GM12891 (cell line): Measurements from ENCODE around the gene LEAP2. TPM values are rescaled to one million over a fixed set of nuclear protein-coding genes. Genes with fewer than 3 reads are reported as not detected.

ENCODE experiments used
- DNase-seq: peaks from one replicate; pipeline ENCODE4 v3.0.0; 2011; ENCODE audit warnings: low spot score; ENCODE audit not compliant: insufficient read length
- FAIRE-seq: peaks from 2 replicates; lab custom pipeline; 2011; peaks lifted over from hg19 to GRCh38; lab: Jason Lieb, UNC
- PAX5 ChIP-seq: IDR thresholded peaks from 2 replicates; pipeline ENCODE4 v1.6.1; 2011; ENCODE audit warnings: low read length, moderate library complexity, mild to moderate bottlenecking; ENCODE audit not compliant: insufficient read depth, severe bottlenecking
- POLR2A ChIP-seq: IDR thresholded peaks from 2 replicates; pipeline ENCODE4 v1.6.1; 2011; ENCODE audit warnings: low read depth, low read length, control low read depth
- POLR2AphosphoS5 ChIP-seq: IDR thresholded peaks from 2 replicates; pipeline ENCODE4 v1.6.1; 2011; ENCODE audit warnings: low read depth, low read length, control low read depth
- POU2F2 ChIP-seq: IDR thresholded peaks from 2 replicates; pipeline ENCODE4 v1.6.1; 2011; ENCODE audit warnings: low read depth, mild to moderate bottlenecking, control low read depth, low read length, moderate library complexity
- SPI1 ChIP-seq: IDR thresholded peaks from 2 replicates; pipeline ENCODE4 v1.6.1; 2011; ENCODE audit warnings: low read depth, low read length, control low read depth
- TAF1 ChIP-seq: IDR thresholded peaks from 2 replicates; pipeline ENCODE4 v1.6.1; 2011; ENCODE audit warnings: low read depth, low read length, control low read depth
- polyA plus RNA-seq: library from polyadenylated mRNA; unstranded; fragments of >200 nt; gene quantifications from one replicate; pipeline ENCODE4 v1.2.1, GENCODE V29; 2012; ENCODE audit warnings: low read depth, missing spikeins, inconsistent platforms; ENCODE audit not compliant: missing spikeins

Gene LEAP2, protein sequence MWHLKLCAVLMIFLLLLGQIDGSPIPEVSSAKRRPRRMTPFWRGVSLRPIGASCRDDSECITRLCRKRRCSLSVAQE
- polyA plus RNA-seq: 0.53 TPM

DNA sequence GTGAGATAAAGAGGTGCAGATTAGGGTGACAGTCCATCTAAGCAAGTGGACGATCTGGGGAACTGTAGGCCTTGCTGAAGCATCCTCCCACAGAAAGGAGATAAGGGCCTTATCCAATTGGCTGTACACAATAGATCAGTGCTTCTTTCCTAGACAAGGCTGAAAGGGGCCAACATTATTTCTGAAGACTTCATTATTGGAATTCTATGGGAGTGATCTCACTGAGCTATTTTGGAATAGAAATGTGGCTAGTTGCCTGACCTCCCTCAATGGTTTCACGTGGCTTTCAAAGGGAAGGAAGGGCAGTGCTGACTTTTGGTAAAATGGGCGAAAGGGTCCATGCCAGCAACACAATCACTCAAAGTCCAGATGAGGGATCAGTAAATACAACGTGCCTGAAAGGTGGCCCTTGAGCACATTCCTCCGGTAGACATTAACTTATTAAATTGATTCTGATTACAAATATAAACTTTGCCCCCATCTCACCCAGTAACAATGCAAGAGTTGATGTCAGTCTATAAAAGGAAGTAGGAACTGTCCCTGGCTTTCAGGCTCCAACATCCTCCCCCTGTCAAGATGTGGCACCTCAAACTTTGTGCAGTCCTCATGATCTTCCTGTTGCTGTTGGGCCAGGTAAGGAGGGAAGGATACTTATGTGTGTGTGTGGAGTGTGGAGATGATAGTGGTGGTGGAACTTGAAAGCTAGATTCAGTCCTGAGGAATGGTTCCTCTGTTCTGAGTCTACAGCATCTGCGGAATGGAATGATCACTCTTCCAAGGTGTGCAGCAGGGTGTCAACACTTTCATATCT lies at the start of gene LEAP2:
Gene LEAP2 (plus strand): TSS at position 550 of the 811 bp plus-strand sequence. CDS start 27 bp downstream, at position 577.
- DNase-seq (no peak), FAIRE-seq (no peak)

DNA sequence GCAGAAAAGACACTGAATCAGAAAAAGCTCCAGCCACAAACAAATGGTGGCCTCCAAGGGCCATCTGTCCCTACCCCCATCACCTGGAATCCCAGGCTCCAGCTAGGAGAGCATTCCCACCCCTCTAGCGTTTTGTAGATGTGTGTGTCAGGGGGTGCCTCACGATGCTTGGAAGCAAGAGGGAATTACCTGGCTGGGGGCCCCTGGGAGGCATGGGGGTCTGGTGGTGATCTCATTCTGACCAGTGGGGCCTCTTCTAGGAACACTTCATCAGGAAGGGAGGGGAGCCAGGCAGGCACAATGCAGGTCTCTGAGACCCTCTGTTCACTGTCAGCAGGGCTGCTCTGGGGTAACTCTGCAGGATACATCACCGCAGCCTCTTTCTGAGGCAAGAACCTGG lies 49.0 kb upstream of the LEAP2 start:
- FAIRE-seq: no peak
- DNase-seq: no peak
- no peak for TF ChIP-seq TAF1
- no peak for TF ChIP-seq POU2F2
- no peak for TF ChIP-seq POLR2AphosphoS5
- no peak for TF ChIP-seq SPI1
- TF ChIP-seq POLR2A: no peak
- TF ChIP-seq PAX5: no peak

More for the DNA sequence above, at the start of gene LEAP2:
- no peak for TF ChIP-seq PAX5
- no peak; the same call in 1 of the 2 replicates for TF ChIP-seq POLR2A
- peak; percentile 61 for TF ChIP-seq POLR2AphosphoS5

DNA sequence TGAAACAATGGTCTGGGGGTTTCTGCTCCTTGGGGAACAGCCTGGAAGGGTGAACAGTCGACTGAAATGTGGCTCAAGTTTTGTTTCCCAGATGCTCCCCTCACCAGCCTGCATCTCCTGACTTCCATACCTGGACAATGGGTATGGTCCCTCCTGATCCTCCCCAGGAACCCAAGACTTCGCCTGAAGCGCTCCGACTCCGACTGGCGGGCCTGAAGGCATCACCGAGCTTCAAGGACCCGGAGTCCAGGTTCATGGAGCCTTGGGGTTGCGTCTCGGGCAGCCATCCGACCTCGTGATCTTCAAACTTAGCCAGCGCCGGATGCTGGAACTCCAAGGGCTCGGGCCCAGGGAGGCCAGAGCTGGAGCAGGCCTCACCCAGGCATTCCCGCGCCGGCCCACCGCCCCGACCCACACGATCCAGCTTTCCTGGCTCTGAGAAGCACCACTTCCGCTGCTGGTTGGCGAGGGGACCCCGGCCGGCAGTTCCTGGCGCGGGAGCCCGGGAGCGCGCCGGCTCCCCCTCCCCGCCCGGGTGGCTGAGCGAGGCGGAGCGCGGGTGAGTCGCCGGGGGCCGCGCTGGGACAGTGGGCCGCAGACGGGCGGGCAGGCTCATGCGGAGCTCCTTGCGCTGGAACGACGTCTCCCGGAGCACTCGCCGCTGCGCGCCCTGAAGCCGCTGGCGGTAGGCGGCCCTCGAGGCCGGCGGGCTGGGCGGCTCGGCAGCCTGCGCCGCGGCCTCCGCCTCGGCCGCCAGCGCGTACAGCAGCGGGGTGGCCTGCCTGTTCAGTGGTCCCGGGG lies 48.2 kb upstream of the LEAP2 start:
- no peak for TF ChIP-seq PAX5
- no peak for TF ChIP-seq POU2F2
- no peak for TF ChIP-seq TAF1
- FAIRE-seq: no peak
- DNase-seq: no peak

DNA sequence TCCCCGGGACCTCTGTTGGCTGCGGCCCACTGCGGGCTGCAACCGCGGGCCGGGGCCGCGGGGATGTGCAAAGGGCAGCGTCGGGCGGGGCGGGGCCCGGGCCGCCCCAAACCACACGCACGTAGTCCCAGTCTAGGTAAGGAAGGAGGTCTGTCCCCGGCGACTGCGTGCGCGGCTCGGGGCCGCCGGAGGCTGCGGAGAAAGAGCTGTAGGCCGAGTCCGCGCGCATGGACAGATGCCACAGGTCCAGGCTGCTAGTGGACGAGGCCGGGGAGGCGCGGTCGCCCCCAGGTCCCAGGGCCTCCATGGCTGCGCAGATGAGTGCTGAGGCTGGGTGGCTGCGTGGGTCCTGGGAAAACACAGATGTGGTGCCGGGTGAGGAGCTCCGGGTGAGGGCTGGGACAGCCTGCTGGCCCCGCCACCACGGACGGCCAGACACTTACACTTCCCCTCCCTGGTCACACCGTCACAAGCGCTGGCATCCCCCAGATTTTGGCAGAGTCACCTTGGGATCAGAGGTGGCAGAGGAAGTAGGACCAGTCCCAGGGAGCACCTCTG lies 47.6 kb upstream of the LEAP2 start:
- no peak for DNase-seq
- TF ChIP-seq POLR2A: no peak
- TF ChIP-seq TAF1: no peak
- TF ChIP-seq POLR2AphosphoS5: no peak
- no peak for TF ChIP-seq POU2F2
- TF ChIP-seq PAX5: no peak
- TF ChIP-seq SPI1: no peak
- peak; percentile 54 for FAIRE-seq

DNA sequence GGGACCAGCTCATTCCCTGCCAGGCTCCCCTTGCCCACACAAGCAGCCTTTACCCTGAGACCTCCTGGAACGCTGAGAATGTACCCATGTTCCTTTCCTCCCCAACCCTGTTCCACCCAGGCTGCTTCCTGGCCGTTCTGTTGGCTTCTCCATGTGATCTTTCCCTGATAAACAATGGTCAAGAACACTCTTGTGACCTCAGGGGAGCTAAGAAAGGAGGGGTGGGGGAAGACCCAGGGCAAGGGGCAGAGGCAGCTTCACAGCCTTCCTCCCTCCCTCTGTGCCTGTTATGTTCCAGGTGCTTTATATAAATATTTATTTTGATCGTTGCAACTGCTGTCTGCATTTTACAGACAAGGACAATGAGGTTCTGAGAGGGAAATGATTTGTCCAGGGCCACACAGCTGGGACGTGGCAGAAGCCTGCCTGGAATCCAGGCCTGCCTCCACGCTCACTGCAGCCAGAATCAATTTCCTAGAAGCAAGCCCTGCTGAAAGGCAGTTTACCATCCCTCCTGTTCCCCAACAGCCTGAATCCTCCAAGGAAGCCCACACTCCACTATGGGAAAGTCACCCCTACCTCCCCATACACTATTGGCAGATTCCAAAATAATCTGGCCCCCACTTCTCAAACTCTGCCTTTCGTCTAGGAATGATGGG lies 46.9 kb upstream of the LEAP2 start:
- TF ChIP-seq TAF1 (no peak), POU2F2 (no peak), POLR2A (no peak), PAX5 (no peak), SPI1 (no peak), POLR2AphosphoS5 (no peak)
- no peak for DNase-seq
- no peak for FAIRE-seq

DNA sequence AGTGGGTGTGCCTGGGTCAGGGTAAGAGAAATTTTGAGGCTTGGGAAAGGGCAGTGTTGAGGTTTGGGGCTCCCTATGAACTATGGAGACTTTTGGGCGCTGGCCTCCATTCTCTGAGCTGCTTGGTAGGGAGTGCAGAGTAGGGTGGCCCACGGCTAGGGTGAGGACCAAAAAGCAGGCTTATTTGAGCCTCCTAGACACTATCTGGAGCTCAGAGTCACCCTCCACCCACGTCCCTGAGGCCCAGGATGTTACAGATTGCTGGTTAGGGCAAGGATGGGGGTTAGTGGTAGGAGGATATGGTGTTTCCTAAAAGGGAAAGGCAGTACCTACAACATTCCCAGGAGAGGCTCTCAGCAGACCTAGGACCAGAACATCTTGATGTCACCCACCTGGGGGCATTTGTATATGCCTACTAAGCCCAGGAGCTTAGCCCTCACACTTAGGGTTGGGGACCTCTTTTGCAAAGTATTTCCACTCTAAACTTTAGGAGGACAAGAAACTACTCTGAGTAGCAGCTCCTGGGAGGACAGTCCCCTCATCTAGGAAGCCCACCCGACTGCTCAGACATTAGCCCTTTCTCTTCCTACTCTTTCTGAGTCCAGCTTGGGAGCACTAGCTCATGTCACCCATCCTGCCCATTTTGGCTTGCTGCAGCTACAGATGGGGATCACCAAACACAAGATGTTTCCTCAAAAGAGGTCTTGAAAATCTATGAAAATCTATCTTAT lies 45.4 kb upstream of the LEAP2 start:
- DNase-seq (no peak), FAIRE-seq (no peak)
- no peak for TF ChIP-seq POLR2A
- TF ChIP-seq POU2F2: no peak
- no peak for TF ChIP-seq TAF1
- TF ChIP-seq PAX5: no peak
- no peak for TF ChIP-seq SPI1
- TF ChIP-seq POLR2AphosphoS5: no peak

DNA sequence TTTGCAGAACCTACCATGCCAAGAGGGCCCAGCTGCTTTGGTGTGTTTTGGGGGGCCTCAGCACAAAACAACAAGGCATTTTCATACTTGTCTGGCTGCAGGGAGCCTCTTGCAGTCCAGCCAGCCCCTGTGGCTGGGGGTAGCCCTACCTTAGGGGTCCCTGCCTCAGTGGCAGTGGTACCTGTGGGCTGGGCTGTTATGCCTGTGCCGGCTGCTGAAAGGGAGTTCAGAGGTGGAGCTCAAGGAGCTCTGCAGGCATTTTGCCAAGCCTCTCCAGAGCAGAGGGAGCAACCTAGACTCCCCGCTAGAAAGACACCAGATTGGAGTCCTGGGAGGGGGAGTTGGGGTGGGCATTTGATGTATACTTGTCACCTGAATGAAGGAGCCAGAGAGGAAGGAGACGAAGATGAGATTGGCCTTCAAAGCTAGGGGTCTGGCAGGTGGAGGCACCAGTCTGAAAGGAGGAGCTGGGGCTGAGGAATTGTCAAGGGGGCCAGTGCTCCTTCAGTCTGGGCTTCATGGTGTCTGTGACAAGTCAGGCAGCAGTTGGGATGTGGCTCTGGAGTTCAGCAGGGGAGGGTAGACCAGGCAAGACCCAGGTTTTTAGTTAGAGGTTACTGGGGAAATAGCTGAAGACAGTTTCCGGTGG lies 44.5 kb upstream of the LEAP2 start:
- TF ChIP-seq PAX5 (no peak), TAF1 (no peak), POLR2AphosphoS5 (no peak), POLR2A (no peak)
- no peak for DNase-seq
- FAIRE-seq: peak; percentile 56
